Type B pancreatic cell (in vitro differentiated cells): ENCODE measurements around the gene SMYD3. TPM values are rescaled to one million over a fixed set of nuclear protein-coding genes. Genes with fewer than 3 reads are reported as not detected.

Experiments used
- DNase-seq: peaks from one replicate; pipeline ENCODE4 v3.0.0; 2021; ENCODE audit warnings: mixed read lengths; ENCODE audit not compliant: unreplicated experiment; ENCODE audit errors: extremely low spot score
- H3K27ac Mint-ChIP-seq: 2 replicates; pipeline ENCODE4 v1.8.0; 2021; ENCODE audit warnings: mild to moderate bottlenecking, mixed read lengths
- H3K27me3 Mint-ChIP-seq: 2 replicates; pipeline ENCODE4 v1.8.0; 2021; ENCODE audit warnings: mixed read lengths
- H3K36me3 Mint-ChIP-seq: 2 replicates; pipeline ENCODE4 v1.8.0; 2021; ENCODE audit warnings: mixed read lengths
- H3K4me1 Mint-ChIP-seq: one replicate; pipeline ENCODE4 v1.8.0; 2021; ENCODE audit warnings: mixed read lengths; ENCODE audit not compliant: unreplicated experiment
- H3K4me3 Mint-ChIP-seq: 2 replicates; pipeline ENCODE4 v1.8.0; 2021; ENCODE audit warnings: mild to moderate bottlenecking, mixed read lengths
- H3K9me3 Mint-ChIP-seq: 2 replicates; pipeline ENCODE4 v1.8.0; 2021; ENCODE audit warnings: mixed read lengths
- total RNA-seq: library from RNA; stranded (reverse); gene quantifications from 2 replicates; pipeline ENCODE4 v1.2.1, GENCODE V29; 2021; ENCODE audit warnings: low replicate concordance
- TF ChIP-seq, protein P1 (sequence below): fragments of 200-600 bp; sonication (generic); conservative IDR thresholded peaks from 2 replicates; pipeline ENCODE4 v1.5.0; 2021; ENCODE audit warnings: antibody characterized with exemption, mild to moderate bottlenecking

The SMYD3 gene
- total RNA-seq, 1 donor from 2014 or later = 19.4 TPM

DNA sequence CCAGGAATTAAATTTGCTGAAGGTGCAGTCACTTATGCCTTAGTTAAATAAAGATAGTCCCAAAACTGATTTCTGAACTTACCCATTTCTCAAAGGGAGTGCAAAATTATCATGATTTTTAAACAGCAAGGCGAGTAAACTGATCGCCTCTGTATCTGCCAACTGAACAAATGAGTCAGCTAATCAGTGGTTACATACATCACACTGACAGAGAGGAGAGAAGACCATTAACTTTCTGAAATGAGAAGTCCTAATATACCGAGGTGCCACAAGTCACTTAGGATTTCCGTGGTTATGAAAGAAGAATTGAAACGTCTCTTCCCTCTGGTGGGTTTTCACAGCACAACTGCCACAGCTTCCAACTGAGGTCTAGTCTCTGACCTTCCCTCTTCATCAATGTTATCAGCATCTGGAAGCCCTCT is 400.7 kb downstream of the SMYD3 start:
- peaks cover 4% of the 10 kb centered on the region for H3K9me3 Mint-ChIP-seq
- peaks cover 5% of the 10 kb centered on the region for H3K27me3 Mint-ChIP-seq
- TF ChIP-seq, protein P1, sequence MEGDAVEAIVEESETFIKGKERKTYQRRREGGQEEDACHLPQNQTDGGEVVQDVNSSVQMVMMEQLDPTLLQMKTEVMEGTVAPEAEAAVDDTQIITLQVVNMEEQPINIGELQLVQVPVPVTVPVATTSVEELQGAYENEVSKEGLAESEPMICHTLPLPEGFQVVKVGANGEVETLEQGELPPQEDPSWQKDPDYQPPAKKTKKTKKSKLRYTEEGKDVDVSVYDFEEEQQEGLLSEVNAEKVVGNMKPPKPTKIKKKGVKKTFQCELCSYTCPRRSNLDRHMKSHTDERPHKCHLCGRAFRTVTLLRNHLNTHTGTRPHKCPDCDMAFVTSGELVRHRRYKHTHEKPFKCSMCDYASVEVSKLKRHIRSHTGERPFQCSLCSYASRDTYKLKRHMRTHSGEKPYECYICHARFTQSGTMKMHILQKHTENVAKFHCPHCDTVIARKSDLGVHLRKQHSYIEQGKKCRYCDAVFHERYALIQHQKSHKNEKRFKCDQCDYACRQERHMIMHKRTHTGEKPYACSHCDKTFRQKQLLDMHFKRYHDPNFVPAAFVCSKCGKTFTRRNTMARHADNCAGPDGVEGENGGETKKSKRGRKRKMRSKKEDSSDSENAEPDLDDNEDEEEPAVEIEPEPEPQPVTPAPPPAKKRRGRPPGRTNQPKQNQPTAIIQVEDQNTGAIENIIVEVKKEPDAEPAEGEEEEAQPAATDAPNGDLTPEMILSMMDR = no peak
- DNase-seq = no peak
- H3K4me3 Mint-ChIP-seq = no peak overlapping the region
- no peak overlapping the region for H3K27ac Mint-ChIP-seq
- peaks cover 22% of the 10 kb centered on the region for H3K4me1 Mint-ChIP-seq
- H3K36me3 Mint-ChIP-seq = no peaks in the 10 kb centered on the region

DNA sequence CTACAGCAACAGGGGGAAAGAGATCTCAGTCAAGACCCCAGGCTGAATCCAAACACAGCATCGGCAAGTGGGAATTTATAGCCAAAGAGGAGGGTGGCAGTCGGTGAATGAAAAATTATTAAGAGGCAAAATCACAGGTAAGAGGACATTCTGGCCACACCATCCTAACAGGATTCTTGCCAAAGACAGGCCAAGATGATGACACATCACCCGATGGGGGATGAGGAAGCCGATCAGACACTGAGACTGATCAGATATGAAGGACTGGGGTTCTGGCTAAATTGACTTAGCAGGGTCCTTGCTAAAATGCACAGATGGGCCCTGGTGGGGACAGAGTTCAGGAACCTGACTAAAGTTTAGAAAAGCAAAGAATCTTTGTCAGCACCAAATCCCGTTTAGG is 402.2 kb downstream of the SMYD3 start:
- H3K9me3 Mint-ChIP-seq = peaks cover 4% of the 10 kb centered on the region
- peaks cover 15% of the 10 kb centered on the region for H3K4me1 Mint-ChIP-seq
- TF ChIP-seq, protein P1 = no peak
- no peak for DNase-seq
- no peak overlapping the region for H3K4me3 Mint-ChIP-seq
- no peak overlapping the region for H3K27ac Mint-ChIP-seq
- H3K36me3 Mint-ChIP-seq = no peaks in the 10 kb centered on the region
- H3K27me3 Mint-ChIP-seq = peaks cover 5% of the 10 kb centered on the region

DNA sequence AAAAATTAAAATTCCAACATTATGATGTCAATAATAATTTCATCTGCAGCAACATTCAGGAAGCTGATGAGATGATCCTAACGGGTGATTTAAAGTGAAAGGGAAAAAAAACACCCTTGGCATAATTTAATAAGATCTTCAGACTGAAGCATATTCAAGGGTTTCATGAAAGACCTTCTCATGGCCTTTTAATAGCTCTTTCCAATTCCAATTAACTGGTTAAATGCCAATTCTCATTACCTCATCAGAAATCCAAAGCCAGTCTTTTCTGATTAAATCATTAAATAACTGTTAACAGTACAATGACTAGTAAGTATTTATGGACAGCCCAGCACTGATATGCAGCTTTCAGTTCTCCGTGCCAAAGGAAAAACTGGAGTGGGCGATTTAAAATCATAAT is 407.5 kb downstream of the SMYD3 start:
- no peak for DNase-seq
- TF ChIP-seq, protein P1 = no peak
- no peaks in the 10 kb centered on the region for H3K4me1 Mint-ChIP-seq
- peaks cover 4% of the 10 kb centered on the region for H3K9me3 Mint-ChIP-seq
- H3K36me3 Mint-ChIP-seq = no peaks in the 10 kb centered on the region
- no peak overlapping the region for H3K4me3 Mint-ChIP-seq
- H3K27ac Mint-ChIP-seq = no peak overlapping the region
- H3K27me3 Mint-ChIP-seq = peaks cover 5% of the 10 kb centered on the region

DNA sequence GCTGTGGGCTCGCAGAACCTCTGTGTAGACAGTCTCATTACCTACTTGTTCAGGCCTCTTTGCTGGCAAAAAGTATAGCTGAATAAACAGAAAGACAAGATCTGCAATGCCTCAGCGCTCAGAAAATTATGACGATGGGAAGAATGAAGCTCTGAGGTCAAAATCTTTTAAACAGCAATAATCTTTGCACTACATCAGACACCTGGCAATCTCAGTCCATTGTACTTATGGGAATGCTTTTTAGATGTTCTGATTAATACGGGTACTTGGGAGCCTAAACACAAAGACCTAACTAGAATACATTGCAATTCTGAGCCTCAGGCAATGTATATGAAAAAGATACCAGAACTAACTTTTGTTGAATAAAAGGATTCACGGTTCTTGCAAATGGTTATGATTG is 410.7 kb downstream of the SMYD3 start:
- peaks cover 3% of the 10 kb centered on the region for H3K36me3 Mint-ChIP-seq
- H3K9me3 Mint-ChIP-seq = no peaks in the 10 kb centered on the region

DNA sequence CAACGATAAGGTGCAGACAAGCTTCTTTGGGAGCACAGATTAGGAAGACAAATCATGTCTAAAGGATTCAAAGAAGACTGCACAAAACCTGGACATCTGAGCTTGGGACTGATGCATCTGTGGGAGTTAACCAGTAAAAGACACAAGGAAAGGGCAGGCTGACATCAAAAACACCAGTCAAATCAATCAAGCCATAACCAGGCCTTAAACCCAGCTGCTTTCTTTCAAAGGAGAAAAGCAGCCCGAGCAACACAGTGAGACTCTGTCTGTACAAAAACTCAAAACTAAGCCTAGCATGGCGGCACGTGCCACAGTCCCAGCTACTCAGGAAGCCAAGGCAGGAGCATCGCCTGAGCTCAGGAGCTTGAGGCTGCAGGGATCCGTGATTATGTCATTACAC is 411.6 kb downstream of the SMYD3 start:
- Mint-ChIP-seq H3K9me3 (no peaks in the 10 kb centered on the region), H3K36me3 (peaks cover 3% of the 10 kb centered on the region), H3K4me1 (no peaks in the 10 kb centered on the region), H3K4me3 (no peak overlapping the region), H3K27me3 (no peaks in the 10 kb centered on the region), H3K27ac (no peak overlapping the region)
- TF ChIP-seq, protein P1 = no peak
- no peak for DNase-seq

More for the DNA sequence above, 410.7 kb downstream of the SMYD3 start:
- Mint-ChIP-seq H3K4me1 (no peaks in the 10 kb centered on the region), H3K27ac (no peak overlapping the region), H3K4me3 (no peak overlapping the region), H3K27me3 (no peaks in the 10 kb centered on the region)
- no peak for DNase-seq
- TF ChIP-seq, protein P1 = no peak

DNA sequence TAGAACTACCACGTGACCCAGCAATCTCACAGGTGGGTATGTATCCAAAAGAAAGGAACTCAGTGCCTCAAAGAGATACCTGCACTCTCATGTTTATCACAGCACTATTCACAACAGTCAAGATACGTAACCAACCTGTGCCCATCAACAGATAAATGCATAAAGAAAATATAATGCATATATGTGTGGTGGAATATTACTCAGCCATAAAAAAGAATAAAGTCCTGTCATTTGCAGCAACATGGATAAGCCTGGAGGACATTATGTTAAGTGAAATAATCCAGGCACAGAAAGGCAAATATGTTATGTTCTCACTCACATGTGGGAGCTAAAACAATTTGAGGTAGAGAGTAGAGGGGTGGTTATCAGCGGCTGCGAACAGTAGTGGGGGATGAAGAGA is 413.8 kb downstream of the SMYD3 start:
- no peaks in the 10 kb centered on the region for H3K9me3 Mint-ChIP-seq
- no peak overlapping the region for H3K4me3 Mint-ChIP-seq
- H3K4me1 Mint-ChIP-seq = no peaks in the 10 kb centered on the region
- TF ChIP-seq, protein P1 = no peak
- H3K27me3 Mint-ChIP-seq = no peaks in the 10 kb centered on the region
- no peak for DNase-seq
- H3K27ac Mint-ChIP-seq = no peak overlapping the region
- peaks cover 3% of the 10 kb centered on the region for H3K36me3 Mint-ChIP-seq
